HG03159 (cell line): ENCODE results near the gene LRMDA.

ENCODE experiments used
- ATAC-seq: cut with Tn5 transposase; IDR thresholded peaks from one replicate; pipeline ENCODE4 v1.9.1; 2021; ENCODE audit warnings: mild to moderate bottlenecking, moderate library complexity; ENCODE audit not compliant: unreplicated experiment

LRMDA gene

DNA sequence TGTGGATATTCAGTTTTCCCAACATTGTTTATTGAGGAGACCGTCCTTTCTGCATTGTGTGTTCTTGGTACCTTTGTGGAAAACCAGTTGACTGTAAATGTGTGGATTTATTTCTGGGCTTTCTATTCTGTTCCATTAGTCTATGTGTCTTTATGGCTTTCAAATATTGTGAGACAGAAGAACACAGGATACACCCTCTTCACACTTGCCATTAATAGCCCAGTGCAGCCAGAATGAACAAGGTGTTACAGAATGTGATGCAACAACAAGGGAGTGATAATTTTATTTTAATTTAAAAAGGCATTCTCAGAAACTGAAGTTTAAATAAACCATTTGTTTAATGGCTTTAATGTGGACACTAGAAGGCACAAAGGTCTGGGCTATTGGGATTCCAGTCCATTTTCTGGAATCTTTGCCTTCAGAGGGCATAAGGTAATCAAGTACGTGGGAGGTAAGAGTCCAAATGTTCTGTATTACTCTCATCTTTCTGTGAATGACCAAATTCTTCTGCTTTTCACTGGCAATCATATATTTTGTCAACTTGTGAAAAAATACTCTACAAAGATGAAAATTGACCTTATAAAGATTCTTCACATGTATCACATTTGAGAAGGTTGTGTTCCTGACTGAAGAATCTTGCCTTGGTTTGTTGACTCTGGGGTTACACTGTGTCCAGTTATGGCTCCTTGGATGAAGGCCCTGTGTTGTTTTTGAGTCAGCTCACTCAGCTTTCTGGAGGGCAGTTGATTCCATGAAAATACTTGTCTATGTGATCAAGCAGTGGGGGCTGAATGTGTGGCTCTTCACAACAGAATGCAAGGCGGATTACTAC, 962.7 kb downstream of the LRMDA start:
- ATAC-seq = no peak

DNA sequence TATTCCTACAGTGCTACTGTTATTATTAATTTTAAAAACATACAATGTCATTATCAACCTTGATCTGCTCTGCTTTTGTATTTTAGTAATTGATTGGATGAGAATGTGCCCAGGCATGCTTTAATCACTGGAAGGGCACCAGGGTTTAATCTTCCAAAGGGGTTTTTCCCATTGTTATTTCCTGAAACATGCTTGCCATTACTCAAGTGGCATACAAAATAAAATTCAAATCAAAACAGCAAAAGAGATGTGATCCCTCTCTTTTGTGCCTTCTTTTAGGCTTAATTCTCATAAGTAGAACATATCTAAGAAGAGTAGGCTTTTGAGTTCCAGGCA, 963.3 kb downstream of the LRMDA start:
- ATAC-seq = no peak

DNA sequence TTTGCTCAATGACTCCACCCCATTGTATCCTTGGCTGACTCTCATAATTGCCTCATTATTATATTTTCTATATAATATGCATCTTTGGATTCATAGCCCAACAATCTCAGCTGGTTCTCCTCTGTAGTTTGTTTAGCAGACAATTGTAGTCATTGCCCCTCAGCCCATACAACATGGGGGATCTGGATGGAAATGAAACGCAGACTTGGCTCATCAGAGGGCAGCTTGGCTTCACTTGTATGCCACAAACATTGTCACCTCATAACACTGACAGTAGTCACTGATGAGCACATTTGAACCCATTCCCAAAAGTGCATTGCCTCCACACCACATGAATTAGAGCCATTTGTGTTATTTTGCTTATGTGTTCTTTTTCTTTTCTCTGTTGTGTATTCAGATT, 963.8 kb downstream of the LRMDA start:
- no peak for ATAC-seq

DNA sequence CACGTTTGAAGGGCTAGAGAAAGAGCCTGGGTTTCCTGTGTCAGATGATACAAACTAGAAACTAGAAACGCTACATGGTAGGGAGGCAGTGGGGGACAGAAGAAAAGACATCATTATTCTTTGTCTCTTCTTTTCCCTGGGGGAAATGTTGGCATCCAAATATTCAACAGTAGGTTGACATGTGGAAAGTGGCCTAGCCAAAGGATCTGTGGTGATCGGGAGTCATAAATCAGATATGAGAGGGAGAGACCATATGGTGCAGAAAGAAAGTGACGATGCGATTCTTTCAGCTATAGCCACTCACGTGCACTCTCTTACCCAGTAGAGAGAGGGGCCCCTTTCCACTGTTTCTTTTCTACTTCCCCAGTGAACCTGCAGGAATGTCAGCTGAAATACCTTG, 964.7 kb downstream of the LRMDA start:
- no peak for ATAC-seq

DNA sequence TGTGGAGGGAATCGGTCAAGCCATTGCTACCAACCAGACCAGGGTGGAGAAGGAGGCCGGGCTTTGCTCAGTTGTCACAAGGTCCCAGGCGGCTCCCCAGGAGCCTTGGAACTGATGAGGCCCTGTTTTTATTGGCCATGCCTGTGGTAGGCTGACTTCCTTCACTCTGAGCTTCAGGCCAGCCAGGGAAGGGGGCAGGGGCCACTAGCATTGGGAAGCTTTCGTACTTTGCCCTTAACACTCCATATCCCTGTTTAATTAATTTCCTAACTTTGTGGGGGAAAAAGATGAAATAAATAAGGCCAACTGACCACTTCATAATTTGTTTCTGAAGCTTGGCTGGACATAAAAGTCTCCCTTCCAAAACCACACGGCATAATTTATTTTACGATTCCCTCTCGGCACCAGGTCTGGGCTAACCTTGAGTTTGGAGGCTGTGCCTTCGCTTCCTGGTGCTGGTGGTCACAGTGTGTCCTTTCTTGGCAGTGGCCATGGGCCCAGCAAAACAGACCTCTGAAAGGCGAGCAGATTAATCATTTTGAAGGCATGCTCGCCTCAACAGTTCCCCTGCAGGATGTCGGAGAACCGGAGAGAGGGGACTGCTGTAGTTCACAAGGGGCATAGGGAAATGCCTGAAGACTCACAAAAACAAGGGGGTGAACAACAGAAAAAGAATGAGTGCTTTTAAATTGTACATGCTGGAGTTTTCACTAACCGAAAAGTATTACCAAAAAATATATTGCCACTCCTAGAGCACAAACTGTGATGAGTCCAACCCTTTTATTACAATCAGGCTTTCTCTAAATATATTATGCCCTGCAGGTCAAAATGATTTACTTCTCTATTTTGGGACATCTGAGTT, 966.0 kb downstream of the LRMDA start:
- no peak for ATAC-seq

DNA sequence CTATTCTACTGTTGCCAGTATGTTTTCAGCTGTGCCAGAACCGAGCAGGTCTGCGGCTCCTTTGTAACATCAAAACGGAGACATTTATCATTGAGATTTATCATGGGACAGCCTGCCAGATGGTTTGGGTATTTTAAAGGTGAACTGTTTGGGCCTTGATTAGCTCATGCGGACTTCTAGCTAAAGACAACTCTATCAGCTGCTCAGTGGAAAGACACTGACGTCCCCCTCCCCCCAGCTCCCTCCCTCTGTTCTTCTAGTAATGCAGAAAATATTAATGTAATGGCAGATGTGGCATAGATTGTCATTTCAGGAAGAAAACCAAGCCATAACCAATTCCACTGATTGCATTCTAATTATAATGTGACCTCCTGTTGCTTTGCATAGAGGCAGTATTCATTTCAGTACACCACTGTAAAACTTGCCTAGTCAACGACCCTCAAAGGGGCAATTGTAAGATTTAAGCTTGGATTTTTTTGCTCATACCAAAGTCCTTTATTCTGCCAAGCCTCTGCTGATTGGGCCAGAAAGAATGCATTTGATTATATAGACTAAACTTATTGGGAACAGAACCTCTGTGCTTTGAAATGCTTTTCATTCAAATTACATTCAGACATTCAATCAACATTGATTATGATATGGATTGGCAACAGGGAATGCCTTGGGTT, 966.8 kb downstream of the LRMDA start:
- no peak for ATAC-seq

DNA sequence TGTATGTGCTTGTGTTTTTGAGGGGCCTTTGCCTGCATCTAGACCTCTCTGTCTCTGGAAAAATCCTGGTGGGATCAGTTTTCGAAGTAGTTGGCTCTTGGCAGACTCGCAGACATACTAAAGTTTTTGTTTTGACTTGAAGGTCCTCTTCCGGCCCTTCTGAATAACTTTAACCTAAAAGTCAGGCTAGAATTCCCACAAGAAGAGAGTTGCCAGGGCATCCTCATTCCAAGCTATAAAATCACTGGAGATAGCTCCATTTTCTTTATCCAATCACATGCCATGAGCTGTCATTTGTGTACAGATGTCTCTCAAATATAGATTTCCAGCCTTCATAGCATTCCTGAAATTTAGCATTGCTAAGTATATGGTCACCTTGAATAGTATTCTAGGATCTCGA, 967.8 kb downstream of the LRMDA start:
- ATAC-seq = no peak

DNA sequence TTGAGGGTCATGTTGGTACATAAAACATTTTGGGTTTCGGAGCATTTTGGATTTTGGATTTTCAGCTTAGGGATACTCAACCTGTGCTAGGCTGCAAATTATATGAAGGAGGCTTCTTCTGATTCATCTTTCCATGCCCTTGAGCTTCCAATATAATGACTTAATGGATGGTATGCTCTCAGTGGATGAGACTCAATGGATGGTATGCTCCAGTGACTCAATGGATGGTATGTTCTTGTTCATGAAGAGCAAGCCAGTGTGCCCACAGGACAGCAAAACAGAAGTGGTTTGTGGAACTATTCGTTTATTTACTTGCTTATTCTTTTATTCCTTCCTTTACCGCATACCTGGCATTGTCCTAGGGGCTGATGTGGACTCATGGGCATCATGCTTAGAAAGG, 969.6 kb downstream of the LRMDA start:
- no peak for ATAC-seq

DNA sequence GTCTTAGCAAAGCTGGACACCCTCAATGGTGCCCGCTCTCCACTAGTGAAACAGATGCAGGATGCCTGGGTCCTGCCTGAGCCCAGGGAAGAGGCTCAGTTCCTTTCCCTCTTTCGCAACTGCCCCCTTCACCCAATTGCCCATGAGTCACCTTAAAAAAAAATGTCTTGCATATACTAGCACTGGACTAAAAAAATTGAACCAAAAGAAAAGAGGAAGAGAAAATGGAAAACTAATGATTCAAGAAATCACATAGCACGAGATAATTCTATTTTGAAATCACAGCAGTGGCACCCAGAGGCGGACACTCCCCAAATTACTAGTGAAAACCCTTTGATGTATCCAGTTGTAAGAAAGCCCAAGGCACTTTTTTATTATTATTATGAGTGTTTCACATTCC, 972.5 kb downstream of the LRMDA start:
- ATAC-seq = no peak

DNA sequence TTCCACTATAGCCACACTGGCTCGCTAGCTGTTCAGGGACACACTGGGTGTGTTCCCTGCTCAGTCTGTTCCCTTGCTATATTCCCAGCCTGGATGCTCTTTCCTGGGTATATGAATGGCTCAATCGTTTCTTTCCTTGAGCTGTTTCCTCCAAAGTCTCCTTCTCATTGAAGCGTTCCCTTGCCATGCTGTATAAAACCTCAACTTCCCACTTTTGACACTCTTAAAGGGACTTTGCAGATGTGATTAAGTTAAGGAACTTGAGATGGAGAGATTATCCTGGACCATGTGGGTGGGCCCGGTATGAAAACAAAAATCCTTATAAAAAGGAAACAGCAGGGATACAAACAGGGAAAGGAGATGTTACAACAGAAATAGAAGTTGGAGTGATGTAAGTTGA, 973.1 kb downstream of the LRMDA start:
- no peak for ATAC-seq

DNA sequence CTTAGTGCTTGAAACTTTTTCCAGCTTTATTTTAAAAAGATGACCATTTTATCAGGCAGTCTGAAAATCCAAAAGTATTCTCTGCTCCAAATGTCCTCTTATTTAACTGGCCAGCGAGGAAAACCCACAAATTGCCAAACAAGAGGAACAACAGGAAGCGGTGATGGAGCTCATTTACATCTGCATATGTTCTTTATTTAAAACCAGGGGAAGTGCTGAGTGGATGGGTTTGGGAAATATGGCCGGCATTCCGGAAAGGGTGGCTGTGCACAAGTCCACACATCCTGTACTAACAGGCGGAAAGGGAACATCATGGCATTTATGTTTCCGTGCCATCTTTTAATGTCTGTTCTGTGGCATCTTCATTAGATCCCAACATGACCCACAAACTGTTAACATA, 974.5 kb downstream of the LRMDA start:
- no peak for ATAC-seq

DNA sequence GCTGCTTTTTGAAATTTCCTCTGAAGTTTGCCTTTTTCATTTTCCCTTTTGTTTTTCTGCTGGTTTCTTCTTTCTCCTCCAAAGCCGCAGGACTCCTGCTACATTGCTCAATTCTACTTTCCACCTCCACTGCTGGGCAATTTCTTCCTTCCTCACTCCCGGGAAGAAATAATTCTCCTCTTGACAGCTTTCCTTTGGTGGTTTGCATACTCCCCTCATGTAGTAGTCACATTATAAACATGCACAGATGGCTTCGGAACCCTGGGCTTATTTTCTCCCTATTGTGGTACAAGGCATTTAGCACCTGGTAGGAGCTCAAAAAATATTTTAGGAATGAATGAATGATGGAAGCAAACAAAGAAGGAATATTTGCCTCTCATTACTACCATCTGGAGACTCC, 977.2 kb downstream of the LRMDA start:
- ATAC-seq = no peak

DNA sequence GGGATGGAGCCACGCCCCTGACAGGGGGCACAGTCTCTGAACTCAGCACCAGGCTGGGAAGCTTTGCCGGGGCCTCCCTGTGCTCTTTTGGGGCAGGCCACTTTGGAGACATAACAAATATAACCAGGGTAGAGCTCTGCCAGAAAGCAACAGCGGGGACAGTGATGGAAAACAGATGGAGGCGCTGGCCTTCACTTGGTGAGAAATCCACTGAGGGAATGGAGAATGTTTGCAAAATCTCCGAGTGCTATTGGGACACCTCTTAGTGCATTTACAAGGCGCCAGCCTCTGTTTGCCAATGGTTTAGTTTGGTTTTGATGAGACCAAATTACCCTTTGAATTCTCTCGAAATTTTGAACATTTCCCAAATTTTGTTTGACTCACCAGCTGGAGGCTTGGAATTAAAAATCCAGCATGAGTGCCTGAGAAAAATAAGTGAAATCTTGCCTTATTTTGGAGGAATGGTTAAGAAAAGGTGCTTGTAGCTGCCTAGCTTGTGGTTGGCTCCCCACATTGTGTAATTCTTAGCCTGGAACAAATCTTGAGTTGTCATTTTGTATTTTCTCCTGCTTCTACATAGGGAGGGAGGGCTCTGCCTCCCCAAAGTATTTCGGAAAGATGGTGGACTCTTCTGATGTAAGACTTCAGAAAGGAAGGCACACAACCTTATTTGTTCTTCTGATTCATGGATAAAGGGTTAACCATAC, 980.5 kb downstream of the LRMDA start:
- no peak for ATAC-seq

DNA sequence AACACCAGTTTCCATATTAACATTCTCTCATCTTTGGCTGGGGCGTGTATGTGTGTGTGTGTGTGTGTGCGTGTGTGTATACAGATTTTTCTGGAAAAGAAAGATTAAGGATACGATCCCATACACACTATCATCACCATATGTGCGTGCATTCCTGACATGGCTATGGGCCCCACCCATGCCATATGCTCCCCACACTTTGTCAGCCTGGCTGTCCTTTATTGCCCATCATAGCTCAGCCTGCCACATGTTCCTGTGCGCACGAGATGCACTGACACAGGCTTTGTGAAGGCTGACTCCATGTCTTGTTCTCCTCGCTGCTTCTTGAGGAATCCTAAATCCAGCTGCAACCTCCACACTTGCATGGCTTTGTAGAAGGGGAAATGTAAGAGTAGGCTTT, 984.1 kb downstream of the LRMDA start:
- no peak for ATAC-seq

DNA sequence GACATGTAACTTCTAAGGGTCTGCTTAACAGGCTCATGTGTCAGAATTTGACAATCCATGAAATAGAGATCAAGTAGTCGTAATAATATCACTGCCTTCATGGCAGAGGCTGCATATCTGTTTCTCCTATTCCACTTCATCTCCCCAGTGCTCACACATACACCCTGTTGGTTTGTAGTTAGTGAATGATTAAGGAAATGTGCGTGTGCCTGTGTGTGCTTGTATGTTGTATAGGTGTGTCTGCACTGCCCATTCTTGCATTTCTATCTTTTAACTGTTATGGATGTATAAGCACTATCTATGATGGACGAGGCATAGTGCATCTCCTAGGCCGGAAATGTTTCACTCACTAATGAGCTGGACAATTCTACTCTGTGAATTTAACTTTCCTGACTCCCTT, 985.2 kb downstream of the LRMDA start:
- no peak for ATAC-seq

DNA sequence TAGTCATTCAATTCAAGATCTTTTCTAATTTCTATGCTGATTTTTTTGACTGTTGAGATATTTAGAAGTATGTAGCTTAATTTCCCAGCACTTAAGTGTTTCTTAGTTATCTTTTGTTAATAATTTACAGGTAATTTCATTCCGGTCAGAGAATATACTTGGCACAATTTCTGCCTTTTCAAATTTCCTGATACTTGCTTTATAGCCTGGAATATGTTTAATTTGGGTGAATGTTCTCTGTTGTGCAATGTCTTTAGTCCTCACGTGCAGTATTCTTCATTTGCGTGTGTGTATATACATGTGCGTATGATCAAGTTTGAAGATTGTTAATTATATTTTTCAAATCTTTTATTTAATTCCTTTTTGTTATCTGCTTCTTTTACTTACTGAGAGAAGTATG, 989.3 kb downstream of the LRMDA start:
- ATAC-seq = no peak

DNA sequence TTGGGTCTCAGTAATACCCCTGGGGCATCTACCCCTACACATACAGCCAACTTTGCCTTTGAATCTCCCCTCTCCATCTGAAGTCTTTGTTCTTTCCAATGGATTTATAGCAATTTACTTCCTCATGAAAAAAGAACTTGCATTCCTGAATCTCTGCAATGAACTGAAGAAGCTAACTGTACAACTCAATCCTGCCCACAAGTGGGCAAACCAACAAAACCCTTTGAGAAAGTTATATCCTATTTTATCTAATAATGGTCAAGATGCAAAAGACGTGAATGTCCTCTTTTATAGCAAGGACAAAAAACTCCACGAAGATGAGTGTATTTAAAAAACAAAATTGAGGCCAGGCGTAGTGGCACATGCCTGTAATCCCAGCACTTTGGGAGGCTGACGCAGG, 991.3 kb downstream of the LRMDA start:
- no peak for ATAC-seq

DNA sequence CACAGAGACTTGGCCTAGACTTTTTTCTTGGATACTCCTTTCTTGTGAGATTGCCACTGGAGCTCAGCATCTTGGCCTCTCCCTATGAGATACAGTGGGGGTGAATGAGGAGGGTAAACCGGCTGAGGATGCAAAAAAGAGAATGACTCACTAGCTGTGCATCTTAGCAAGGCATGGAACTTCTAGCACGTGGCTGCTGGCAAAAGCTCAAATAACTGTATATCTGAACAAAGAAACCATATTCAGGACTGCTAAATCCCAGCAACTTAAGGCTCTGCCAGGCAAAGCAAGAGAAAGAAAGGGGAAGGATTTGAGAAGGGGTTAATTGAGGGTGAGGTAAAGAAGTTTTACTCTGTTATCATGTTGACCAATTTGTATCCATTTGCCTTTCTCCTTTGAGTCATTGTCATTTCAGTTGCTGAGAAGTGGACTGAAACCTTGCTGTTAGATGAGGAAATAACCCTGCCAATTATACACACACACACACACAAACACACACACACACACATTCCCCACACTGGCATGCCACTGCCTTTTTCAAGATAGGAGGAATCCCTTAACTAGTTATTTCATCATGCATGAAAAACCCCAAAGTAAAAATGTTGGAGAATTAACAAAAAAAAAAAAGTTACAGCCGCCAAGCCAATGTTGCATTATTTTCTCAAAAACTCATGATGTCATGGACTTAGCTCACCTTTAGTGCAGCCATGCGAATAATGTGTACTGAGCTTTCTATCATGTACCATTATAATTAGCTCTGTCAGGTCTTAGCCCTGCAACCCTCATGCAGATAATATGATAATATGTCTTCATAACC, 997.3 kb downstream of the LRMDA start:
- no peak for ATAC-seq

DNA sequence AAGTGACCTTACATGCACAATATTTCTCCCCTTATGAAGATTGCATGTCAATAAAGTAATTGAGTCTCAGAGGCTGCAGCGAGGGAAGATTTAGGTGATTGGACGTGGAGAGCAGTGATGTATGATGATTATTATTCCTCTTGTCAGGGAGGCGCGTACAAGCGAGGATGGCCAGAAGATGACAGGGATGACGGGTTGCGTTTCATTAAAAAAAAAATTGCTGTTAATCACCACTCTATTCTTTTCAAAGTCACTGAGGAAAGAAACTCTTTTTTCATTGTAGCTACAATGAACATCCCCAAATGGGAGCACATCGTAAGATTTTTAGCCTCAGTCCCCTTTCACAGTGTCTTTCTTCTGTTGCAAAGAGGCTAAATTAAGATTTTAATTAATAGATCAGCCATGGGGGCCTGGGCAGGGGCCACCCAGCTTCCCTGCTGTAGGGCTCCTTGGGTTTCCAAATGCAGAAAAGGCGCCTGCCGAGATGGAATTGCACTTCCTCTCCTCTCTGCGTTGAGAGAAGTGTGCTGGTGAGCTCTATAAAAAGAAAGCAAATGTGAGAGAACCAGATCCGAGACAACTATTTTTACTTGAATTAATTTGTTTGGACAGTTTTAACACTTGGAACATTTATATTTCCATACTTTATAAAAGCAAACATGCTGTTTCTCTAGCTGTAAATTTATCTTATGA, 998.1 kb downstream of the LRMDA start:
- ATAC-seq = no peak
